Measurements from ENCODE around the gene TFPI2. TPM values are rescaled to one million over a fixed set of nuclear protein-coding genes. Genes with fewer than 3 reads are reported as not detected.

TFPI2 gene
- total RNA-seq, 2 experiments from 2014 or later, result not detected

- Mint-ChIP-seq H3K9me3 (no peaks in the 10 kb centered on the region), H3K4me3 (no peak overlapping the region), H3K27me3 (peaks cover 32% of the 10 kb centered on the region), H3K27ac (no peak overlapping the region), H3K4me1 (peaks cover 3% of the 10 kb centered on the region), H3K36me3 (ENCODE audit: low read depth) (no peaks in the 10 kb centered on the region)
- CTCF ChIA-PET, result interaction anchor here (1.2 kb wide), 1 partner anchor 9 kb away, joined by 4 read pairs; no protein-coding TSS in a partner anchor
- POLR2A ChIA-PET, result no interaction called here
- DNase-seq, result no peak
Observed at GRCh38 chr7:93894966-93895640, 4.5 kb upstream of the TFPI2 start.

- ChIA-PET CTCF (no interaction called here), POLR2A (no interaction called here)
- Mint-ChIP-seq H3K27ac (no peak overlapping the region), H3K27me3 (peaks cover 38% of the 10 kb centered on the region), H3K9me3 (no peaks in the 10 kb centered on the region), H3K36me3 (ENCODE audit: low read depth) (no peaks in the 10 kb centered on the region), H3K4me3 (no peak overlapping the region), H3K4me1 (peaks cover 10% of the 10 kb centered on the region)
- no peak for DNase-seq
Observed at GRCh38 chr7:93894426-93894825, 3.9 kb upstream of the TFPI2 start.

- POLR2A ChIA-PET, result no interaction called here
- H3K27me3 Mint-ChIP-seq, result peaks cover 44% of the 10 kb centered on the region
- no peaks in the 10 kb centered on the region for H3K9me3 Mint-ChIP-seq
- no peak overlapping the region for H3K4me3 Mint-ChIP-seq
- CTCF ChIA-PET, result no interaction called here
- H3K4me1 Mint-ChIP-seq, result peaks cover 10% of the 10 kb centered on the region
- DNase-seq, result no peak
- H3K27ac Mint-ChIP-seq, result no peak overlapping the region
- H3K36me3 Mint-ChIP-seq (ENCODE audit: low read depth), result no peaks in the 10 kb centered on the region
Observed at GRCh38 chr7:93890041-93890463, 501 bp downstream of the TFPI2 start.

- DNase-seq, result no peak
- H3K4me1 Mint-ChIP-seq, result peaks cover 10% of the 10 kb centered on the region
- CTCF ChIA-PET, result no interaction called here
- no peak overlapping the region for H3K4me3 Mint-ChIP-seq
- H3K27ac Mint-ChIP-seq, result no peak overlapping the region
- no peaks in the 10 kb centered on the region for H3K36me3 Mint-ChIP-seq (ENCODE audit: low read depth)
- no peaks in the 10 kb centered on the region for H3K9me3 Mint-ChIP-seq
- H3K27me3 Mint-ChIP-seq, result peaks cover 43% of the 10 kb centered on the region
- POLR2A ChIA-PET, result no interaction called here
Observed at GRCh38 chr7:93889261-93889660, 1.3 kb downstream of the TFPI2 start.

GRCh38 chr7:93884541-93884940 lies 6.0 kb downstream of the TFPI2 start:
- ChIA-PET CTCF (no interaction called here), POLR2A (no interaction called here)
- peaks cover under 1% of the 10 kb centered on the region for H3K4me1 Mint-ChIP-seq

GRCh38 chr7:93883917-93884345 lies 6.6 kb downstream of the TFPI2 start:
- ChIA-PET CTCF (no interaction called here), POLR2A (no interaction called here)
- H3K27ac Mint-ChIP-seq, result no peak overlapping the region
- no peak overlapping the region for H3K4me3 Mint-ChIP-seq
- H3K36me3 Mint-ChIP-seq (ENCODE audit: low read depth), result no peaks in the 10 kb centered on the region
- no peak for DNase-seq
- H3K4me1 Mint-ChIP-seq, result no peaks in the 10 kb centered on the region
- peaks cover 10% of the 10 kb centered on the region for H3K27me3 Mint-ChIP-seq
- H3K9me3 Mint-ChIP-seq, result no peaks in the 10 kb centered on the region

More at GRCh38 chr7:93884541-93884940, 6.0 kb downstream of the TFPI2 start:
- Mint-ChIP-seq H3K27ac (no peak overlapping the region), H3K27me3 (peaks cover 16% of the 10 kb centered on the region), H3K36me3 (ENCODE audit: low read depth) (no peaks in the 10 kb centered on the region), H3K4me3 (no peak overlapping the region), H3K9me3 (no peaks in the 10 kb centered on the region)
- no peak for DNase-seq

- Mint-ChIP-seq H3K27me3 (peaks cover 8% of the 10 kb centered on the region), H3K36me3 (ENCODE audit: low read depth) (no peaks in the 10 kb centered on the region), H3K4me3 (no peak overlapping the region), H3K27ac (no peak overlapping the region), H3K9me3 (no peaks in the 10 kb centered on the region), H3K4me1 (no peaks in the 10 kb centered on the region)
- DNase-seq, result no peak
- CTCF ChIA-PET, result no interaction called here
- POLR2A ChIA-PET, result no interaction called here
Observed at GRCh38 chr7:93883078-93883916, 7.3 kb downstream of the TFPI2 start.

GRCh38 chr7:93882468-93882867 lies 8.1 kb downstream of the TFPI2 start:
- Mint-ChIP-seq H3K9me3 (no peaks in the 10 kb centered on the region), H3K27me3 (peaks cover 2% of the 10 kb centered on the region), H3K4me3 (no peak overlapping the region), H3K27ac (no peak overlapping the region), H3K4me1 (no peaks in the 10 kb centered on the region), H3K36me3 (ENCODE audit: low read depth) (no peaks in the 10 kb centered on the region)
- CTCF ChIA-PET, result no interaction called here
- no peak for DNase-seq
- POLR2A ChIA-PET, result no interaction called here

- POLR2A ChIA-PET, result no interaction called here
- Mint-ChIP-seq H3K27ac (no peak overlapping the region), H3K4me1 (no peaks in the 10 kb centered on the region), H3K36me3 (ENCODE audit: low read depth) (no peaks in the 10 kb centered on the region), H3K4me3 (no peak overlapping the region), H3K9me3 (no peaks in the 10 kb centered on the region), H3K27me3 (peaks cover 2% of the 10 kb centered on the region)
- CTCF ChIA-PET, result no interaction called here
- DNase-seq, result no peak
Observed at GRCh38 chr7:93879356-93879755, 11.2 kb downstream of the TFPI2 start.

GRCh38 chr7:93877742-93878141 lies 12.8 kb downstream of the TFPI2 start:
- Mint-ChIP-seq H3K27me3 (peaks cover 2% of the 10 kb centered on the region), H3K36me3 (ENCODE audit: low read depth) (no peaks in the 10 kb centered on the region), H3K4me3 (no peak overlapping the region), H3K9me3 (no peaks in the 10 kb centered on the region), H3K27ac (no peak overlapping the region), H3K4me1 (no peaks in the 10 kb centered on the region)
- ChIA-PET CTCF (no interaction called here), POLR2A (no interaction called here)
- no peak for DNase-seq

GRCh38 chr7:93873998-93874574 lies 16.5 kb downstream of the TFPI2 start:
- no peak for DNase-seq
- Mint-ChIP-seq H3K4me1 (no peaks in the 10 kb centered on the region), H3K27me3 (no peaks in the 10 kb centered on the region), H3K36me3 (ENCODE audit: low read depth) (no peaks in the 10 kb centered on the region), H3K27ac (no peak overlapping the region), H3K4me3 (no peak overlapping the region), H3K9me3 (no peaks in the 10 kb centered on the region)
- ChIA-PET CTCF (no interaction called here), POLR2A (no interaction called here)

GRCh38 chr7:93866886-93867285 lies 23.7 kb downstream of the TFPI2 start:
- Mint-ChIP-seq H3K4me3 (no peak overlapping the region), H3K27ac (no peak overlapping the region), H3K4me1 (no peaks in the 10 kb centered on the region), H3K27me3 (no peaks in the 10 kb centered on the region), H3K9me3 (no peaks in the 10 kb centered on the region), H3K36me3 (ENCODE audit: low read depth) (no peaks in the 10 kb centered on the region)
- DNase-seq, result no peak
- ChIA-PET CTCF (no interaction called here), POLR2A (no interaction called here)

GRCh38 chr7:93862651-93863050 lies 27.9 kb downstream of the TFPI2 start:
- Mint-ChIP-seq H3K9me3 (no peaks in the 10 kb centered on the region), H3K27ac (no peak overlapping the region), H3K4me1 (no peaks in the 10 kb centered on the region), H3K4me3 (no peak overlapping the region), H3K36me3 (ENCODE audit: low read depth) (no peaks in the 10 kb centered on the region), H3K27me3 (no peaks in the 10 kb centered on the region)
- CTCF ChIA-PET, result no interaction called here
- no peak for DNase-seq
- POLR2A ChIA-PET, result no interaction called here

Measured in activated CD4-positive, alpha-beta memory T cell treated with anti-CD3 and anti-CD28 coated beads, Interleukin-2, amount 10 ng/mL, durations not matched to agents 7 days and 5 days (primary cell).